HG03354 (cell line): ENCODE data around the gene TET2.

Experiments used
- ATAC-seq: cut with Tn5 transposase; IDR thresholded peaks from one replicate; pipeline ENCODE4 v1.9.1; 2021; ENCODE audit warnings: mild to moderate bottlenecking; ENCODE audit not compliant: unreplicated experiment, poor library complexity, severe bottlenecking

The TET2 gene

DNA sequence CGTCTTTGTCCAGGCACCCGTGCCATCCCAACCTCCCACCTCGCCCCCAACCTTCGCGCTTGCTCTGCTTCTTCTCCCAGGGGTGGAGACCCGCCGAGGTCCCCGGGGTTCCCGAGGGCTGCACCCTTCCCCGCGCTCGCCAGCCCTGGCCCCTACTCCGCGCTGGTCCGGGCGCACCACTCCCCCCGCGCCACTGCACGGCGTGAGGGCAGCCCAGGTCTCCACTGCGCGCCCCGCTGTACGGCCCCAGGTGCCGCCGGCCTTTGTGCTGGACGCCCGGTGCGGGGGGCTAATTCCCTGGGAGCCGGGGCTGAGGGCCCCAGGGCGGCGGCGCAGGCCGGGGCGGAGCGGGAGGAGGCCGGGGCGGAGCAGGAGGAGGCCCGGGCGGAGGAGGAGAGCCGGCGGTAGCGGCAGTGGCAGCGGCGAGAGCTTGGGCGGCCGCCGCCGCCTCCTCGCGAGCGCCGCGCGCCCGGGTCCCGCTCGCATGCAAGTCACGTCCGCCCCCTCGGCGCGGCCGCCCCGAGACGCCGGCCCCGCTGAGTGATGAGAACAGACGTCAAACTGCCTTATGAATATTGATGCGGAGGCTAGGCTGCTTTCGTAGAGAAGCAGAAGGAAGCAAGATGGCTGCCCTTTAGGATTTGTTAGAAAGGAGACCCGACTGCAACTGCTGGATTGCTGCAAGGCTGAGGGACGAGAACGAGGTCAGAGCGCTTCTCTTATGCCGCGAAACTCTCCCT lies at the start of gene TET2:
TET2 (plus strand) TSS at position 601 of the 740 bp plus-strand sequence. CDS start 87,067 bp downstream, outside the sequence.
- ATAC-seq = peak; percentile 81

DNA sequence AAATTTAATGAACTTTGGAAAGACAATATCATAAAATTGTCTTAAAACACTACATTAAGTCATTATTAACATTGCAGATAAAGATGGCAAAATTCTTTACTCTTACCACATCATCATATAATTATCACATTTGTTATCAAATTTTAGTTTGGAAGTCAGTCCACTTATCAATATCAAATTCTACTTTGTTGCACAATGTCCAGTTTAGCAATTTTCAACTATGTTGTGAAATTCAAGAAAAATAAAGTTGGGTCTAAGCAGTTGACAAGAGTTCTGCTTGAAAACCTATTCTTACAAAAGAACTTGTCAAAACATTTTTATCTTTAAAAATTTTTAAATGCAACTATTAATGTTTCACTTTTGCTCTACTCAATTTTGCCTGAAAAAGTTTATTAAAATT lies 44.7 kb upstream of the TET2 start:
- ATAC-seq = no peak

DNA sequence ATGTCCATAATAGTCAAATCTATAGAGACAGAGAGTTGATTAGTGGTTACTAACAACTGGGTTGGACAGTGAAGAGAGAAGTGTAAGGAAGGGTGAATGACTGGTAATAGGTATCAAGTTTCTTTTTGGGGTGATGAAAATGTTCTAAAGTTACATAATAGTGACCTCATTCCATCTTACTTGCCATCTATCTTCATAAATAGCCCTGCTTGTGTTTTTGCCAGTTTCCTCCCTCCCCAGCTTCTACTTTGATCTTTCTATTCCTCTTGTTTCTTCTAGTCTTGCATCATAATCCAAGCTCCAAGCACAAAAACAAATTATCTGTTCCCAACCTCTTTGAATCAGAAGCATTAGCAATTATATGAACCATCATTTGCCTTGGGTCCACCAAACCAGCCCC lies 40.2 kb upstream of the TET2 start:
- ATAC-seq = no peak

DNA sequence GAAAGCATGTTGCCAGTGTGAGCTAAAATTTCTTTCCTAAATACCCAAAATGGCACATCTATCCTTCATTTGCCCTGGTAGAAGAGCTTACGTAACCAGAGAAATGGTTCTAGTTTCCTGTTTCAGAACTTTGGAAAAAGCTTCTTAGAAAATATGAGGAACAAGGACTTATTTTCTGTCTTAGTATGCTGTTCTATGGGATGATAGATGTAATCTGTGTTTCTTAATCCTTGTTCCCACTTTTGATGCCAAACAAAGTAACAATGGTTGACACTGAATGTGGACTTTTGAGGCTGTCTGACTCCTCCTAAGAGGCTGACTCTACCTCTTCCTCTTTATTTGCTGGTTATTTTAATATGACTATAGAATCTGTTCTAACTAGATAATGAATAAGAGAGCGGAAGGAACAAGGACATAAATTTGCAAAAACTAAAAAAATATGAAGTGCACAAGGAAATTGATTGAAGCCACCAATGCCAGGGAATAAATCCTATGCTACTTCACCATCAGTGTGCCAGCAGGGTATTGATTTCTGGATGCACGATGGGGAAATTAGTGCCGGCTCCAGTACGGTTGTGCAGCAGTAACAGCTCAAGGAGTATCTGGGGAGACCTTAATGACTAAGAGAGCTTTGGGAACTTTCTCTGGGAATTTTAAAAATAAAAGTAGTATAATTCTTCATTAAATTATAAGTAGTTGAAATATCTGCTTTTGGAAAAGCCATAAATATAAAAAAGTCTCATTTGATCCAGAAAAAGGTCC lies 39.4 kb upstream of the TET2 start:
- ATAC-seq = no peak

DNA sequence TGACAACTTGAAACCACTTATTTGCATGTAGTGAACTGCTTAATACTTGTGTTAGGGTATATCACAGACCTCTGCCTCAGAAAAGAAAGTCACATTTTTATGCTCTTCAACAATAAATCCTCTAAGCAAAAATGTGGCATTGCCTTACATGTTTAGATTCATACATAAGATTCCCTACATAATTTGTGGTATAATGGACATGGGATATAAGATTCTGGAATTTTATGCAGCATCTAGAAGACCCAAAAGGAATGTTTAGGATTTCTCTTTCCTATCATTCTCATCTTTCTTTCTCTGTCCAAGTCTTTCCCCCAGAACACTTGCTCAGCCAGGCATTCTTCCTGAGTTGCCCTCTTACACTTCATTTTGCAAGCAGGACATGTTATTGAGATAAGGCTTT lies 37.7 kb upstream of the TET2 start:
- ATAC-seq = no peak

DNA sequence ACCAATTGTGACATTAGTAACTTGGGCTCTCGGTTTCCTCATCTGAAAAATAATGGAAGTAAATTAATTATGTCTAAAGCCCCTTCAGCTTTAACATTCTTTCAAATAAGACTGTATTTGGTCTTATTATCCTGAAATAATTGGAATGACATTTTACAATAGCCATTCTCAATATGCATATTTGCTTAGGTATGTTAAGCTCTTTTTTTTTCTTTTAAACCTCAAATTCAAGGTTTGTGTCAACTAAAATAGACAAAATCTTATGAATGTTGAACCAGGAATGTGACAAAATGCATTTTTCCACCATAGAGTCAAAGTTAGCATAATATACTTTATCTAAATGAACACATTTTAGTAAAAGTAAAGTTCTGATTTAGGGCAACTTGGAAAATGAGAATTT lies 34.4 kb upstream of the TET2 start:
- no peak for ATAC-seq

DNA sequence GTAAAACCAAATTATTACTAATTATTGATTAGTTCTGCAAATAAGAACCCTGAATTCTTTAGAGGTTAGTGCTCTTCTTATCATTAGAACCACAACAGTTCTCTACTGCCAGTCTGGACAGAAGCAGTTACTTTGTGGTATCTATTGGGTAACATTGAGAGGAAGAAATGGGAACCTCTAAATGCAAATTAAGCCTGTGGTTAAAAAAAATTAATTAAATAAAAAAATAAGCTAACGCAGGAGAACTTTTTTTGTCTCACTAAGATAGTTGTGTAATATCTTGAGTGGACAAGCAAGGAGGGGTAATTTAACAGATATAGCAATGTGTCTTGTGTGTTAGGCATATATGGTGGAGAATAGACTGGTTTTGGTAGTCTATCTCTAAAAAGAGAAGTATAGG lies 32.9 kb upstream of the TET2 start:
- ATAC-seq = peak; percentile 68

DNA sequence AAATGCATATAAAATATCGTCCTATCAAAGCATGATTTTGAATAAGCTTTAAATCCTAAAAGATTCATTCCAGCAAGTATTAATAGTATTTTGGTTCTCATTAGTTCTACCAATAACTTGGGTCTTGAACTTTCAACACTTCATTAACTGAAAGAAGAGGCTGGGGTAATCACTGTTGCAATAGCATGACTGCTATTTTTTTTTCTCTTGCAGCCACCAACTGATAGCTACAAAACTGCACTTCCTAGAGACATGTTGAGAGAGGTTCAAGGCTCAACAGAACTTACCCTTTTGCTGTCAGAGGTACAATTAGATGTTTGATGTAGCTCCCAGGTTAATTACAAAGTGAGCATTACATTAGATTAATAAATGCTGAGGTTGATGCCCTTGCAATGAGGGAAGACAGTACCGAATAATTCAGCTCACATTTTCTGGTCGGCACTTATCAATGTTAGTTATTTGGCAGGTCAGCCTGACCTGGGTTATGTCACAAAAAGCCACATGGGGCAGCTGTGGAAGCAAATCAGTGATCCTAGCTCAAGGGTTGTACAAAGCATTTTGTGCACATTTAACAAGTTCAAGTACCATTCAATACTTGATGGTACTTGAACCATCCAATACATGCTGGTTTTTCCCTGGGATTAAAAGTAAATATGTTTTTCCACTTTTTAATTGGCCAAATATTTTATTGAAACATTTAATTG lies 29.9 kb upstream of the TET2 start:
- no peak for ATAC-seq

DNA sequence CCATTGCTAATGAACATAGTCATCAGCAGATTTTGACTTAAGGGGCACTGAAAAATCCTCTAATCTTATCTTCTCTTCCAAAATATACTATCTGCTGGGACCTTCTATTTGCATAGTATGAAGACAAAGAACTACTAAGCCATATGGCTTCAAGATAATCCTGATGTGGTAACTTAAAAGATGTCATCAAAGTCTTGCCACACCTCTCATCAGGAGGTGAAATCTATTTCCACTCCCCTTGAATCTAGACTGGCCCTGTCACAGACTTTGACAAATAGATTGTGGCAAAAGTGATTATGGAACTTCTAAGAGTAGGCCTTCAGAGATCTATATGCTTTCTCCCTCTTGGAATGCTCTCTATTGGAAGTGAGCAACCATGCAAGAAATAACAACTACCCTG lies 27.3 kb upstream of the TET2 start:
- ATAC-seq = no peak

DNA sequence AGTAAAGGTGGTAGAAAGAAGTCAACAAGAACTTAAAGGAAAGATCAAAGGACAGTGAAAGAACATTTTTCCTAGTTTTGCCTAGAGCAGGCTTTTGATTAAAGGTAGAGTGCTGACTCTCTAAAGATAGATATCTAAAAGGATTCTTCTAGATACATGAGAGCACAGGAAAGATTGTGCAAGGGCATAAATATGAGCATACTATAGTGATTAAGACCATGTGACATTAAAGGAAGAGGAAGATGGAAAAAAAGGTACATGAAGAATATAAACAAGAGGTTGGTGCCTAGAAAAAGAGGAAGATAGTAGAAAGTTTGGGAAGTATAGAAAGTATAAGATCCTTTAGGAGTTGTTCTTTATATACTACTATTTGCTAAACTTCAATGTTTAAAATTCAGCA lies 26.1 kb upstream of the TET2 start:
- ATAC-seq = no peak

DNA sequence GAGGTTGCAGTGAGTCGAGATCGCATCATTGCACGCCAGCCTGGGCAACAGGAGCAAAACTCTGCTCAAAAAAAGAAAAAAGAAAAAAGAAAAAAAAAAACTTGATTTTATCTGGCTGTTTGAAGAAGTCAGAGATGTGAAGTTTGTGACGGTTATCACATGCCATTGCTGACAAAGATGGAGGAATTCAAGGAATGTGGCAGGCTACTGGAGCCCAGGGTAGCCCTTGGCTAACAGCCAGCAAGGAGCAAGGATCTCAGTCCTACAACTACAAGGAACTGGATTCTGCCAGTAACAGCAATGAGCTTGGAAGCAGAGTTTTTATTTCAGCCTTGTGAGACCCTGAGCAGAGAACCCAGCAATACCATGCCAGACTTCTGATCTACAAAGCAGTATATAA lies 24.3 kb upstream of the TET2 start:
- no peak for ATAC-seq

DNA sequence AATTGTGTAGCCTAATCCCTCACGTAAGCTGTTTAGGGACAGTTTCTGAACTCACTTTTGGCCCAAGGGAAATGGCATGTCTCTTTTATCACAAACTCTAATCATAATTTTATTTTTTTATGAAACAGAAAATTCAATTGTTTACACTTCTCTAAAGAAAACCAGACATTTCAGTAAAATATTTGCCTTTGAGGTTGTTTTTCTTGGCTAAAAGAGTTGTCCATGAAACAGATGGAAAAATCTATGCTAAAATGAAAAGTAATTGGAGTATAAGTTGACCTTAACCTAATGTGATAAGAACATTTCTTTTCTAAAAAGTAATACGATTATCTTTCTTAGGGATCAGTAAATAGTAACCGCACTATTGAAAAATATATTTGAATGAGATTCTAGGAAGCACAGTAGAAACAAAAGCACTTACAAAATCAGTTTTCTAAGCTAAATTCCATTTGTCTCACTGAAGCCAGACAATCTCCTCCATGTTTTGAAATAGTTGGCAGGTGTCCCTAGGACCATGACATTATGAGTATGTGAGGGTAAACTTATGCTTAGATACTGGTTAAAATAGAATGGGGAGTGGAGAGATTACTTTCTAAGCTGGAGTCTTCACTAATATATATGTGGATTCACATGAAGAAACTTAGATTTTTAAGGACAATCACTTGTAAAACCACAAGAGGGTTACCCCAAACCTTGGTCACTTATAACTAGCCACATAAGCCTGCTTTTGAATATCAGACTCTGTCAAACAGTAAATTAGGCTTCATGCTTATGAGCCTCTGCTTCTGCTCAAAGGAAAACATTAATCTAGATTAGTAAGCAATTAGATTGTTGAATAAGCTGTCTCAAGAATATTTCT lies 20.1 kb upstream of the TET2 start:
- ATAC-seq = peak; percentile 58

DNA sequence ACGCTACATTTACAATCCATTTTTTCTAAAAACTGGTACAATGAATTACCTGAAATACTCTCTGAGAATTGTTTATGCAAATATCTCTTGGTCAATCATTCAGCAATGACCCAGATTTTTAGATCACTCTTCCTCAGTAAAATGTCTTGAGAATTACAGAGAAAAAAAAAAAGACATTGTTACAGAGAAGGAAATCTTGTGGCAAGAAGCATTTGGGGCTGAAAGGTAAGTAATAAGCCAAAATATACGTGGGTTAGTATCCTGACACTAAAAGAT lies 19.6 kb upstream of the TET2 start:
- peak; percentile 67 for ATAC-seq

DNA sequence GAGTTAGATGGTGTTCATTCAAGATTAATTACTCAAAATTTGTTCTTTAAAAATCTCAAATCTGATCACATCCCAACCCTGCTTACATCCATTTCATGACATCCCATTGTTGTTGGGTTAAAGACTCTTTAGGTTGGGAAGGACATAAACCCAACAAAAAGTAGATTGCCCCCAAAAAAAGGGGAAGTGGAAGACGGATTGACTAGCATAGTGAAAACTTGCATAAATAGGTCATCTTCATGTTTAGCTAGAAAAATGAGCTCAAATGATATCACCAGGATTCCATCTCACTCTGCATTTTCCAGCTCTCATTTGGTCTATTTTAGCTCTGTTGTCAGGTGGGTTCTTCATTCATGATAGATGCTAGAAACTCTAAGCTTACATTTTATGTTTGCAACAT lies 18.5 kb upstream of the TET2 start:
- peak; percentile 61 for ATAC-seq

DNA sequence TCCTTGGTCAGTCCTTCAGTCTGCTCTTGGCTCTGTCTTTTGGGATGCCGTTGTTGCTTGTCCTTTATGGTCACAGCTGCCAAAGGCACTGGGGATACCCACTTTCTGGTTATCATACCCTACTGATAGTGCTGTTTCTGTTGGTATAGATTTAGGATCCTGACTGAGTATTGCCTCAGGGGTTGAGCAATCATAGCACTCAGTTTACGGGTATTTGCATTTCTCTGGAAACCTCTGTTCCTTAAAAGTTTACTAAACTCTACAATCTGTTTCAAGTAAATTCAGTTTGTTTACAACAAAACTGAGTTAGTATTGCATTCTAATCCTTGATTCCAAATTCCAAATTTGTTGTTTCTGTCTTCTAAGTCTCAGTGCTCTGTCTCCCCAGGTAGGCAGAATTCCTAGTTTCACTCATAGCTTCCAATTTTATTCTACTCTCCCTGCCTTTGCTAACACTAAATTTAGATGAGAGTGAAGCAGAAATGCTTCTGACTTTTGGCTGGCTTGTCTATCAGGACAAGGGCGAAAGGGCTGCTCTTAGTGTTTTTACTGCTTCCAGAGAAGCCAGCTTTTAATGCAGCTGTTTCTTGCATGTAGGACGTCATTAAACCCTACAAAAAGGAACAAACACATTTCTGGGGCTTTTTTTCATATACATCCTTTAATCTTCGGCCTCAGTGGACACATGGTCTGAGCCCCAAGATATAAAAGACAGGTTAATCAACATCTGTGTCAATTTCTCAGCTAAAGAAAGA lies 17.2 kb upstream of the TET2 start:
- no peak for ATAC-seq

DNA sequence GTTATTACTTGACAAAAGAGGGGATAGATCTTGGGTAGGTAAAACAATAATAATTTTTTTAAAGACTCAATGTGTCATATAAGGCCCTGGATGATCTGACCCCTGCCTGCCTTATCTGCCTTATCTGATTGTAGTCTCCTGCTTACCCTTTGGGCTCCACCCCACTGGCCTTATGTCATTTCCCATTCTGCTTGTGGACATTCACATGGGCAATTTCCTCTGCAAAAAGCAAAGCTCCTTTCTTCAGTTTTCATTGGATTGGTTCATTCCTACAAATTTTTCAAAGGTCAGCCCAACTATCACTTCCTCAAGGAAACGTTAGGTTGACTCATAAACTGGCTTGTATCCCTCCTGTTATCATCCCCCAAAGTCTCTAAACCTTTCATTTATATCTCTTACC lies 15.7 kb upstream of the TET2 start:
- ATAC-seq = no peak

DNA sequence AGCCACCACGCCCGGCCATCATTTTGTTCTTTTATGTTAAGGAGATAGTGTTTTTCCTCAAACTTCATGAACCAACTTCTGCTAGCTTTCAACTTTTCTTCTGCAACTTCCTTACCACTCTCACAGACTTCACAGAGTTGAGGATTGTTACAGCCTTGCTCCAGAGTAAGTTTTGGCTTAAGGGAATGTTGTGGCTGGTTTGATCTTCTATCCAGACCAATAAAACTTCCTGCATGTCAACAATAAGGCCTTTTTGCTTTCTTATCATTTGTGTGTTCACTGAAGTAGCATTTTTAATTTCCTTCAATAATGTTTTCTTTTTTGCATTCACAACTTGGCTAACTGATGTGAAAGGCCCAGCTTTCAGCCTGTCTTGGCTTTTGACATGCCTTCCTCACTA lies 12.7 kb upstream of the TET2 start:
- ATAC-seq = no peak

DNA sequence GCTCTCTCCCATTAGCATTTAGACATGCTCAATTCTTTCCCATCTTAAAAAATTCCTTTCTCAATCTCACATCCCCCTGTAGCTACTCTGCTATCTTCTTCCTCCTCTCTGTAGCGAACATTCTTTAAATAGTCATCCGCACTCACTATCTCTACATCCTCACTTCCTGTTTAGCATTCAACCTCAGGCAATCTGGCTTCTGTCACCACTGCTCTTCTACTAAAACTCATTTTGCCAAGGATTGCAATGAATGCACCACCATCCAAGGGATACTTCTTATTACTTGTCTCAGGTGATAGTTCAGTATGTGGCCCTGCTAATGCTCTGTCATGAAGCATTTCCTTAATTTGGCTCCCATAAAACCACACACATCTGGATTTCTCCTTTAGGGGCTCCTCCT lies 10.9 kb upstream of the TET2 start:
- ATAC-seq = peak; percentile 69

DNA sequence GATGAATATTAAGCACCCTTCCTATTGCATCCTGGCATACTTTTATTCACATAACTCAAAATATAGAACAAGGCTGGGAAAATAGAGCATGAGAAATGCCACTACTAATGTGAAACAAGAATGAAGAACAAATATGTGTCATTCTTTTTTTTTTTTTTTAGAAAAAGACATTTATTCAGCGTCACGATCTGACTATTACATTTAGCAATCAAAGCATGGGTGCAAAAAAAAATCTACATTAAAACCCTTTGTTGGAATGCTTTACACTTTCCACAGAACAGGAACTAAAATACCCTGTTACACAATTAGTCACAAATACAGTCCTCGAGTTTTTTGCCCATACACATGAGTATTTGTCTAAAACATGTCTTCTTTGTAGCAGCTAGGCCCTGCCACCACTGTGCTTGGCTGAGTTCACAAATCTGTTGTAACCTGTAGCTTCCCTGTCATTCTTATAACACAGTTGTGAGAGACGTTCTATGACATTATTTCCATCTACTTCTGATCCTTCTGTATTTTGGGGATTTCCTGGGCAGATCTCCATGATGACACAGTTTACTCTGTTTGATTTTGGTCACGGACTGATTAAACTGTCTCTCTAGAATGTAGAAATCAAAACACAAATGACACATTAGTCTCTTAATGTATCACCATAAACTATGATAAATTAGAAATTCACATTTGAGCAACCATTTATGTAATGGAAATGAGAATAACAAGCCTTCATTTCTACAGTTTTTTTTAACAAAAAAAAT lies 9.4 kb upstream of the TET2 start:
- ATAC-seq = no peak
